ENCODE measurements around the gene GNG13. TPM values are rescaled to one million over a fixed set of nuclear protein-coding genes. Genes with fewer than 3 reads are reported as not detected.

GNG13 gene
- polyA plus RNA-seq, 6 donors from 2014 or later, result not detected

DNA sequence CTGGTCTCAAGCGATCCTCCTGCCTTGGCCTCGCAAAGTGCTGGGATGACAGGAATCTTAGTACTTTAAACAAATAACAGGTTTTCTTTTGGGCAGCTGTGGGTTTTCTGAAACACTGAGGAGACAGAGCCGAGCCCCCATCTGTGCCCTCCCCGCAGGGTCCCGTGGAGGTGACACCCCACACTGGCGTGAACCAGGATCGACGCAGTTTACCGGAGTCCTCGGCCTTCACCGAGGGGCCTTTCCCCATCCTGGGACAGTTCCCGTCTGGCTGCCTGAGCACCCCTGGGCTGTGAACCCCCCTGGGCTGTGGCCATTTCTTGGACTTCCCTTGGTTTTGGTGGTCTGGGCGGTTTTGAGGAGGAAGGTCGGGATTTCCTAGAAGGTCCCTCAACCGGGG, 15.3 kb upstream of the GNG13 start:
- peaks cover 0 to 7% of the 10 kb centered on the region in 2 donors for H3K36me3 Mint-ChIP-seq
- peaks cover 14 to 25% (median 16%) of the 10 kb centered on the region in 3 donors for H3K27me3 Mint-ChIP-seq
- H3K27ac Mint-ChIP-seq, result no peak overlapping the region
- H3K4me3 Mint-ChIP-seq, result no peak overlapping the region
- H3K9me3 Mint-ChIP-seq, result peaks cover 0 to 8% (median 4%) of the 10 kb centered on the region in 7 donors
- ATAC-seq (ENCODE audit: low read depth in 2 of 2) (no peak), DNase-seq (no peak)
- peaks cover 16 to 27% (median 16%) of the 10 kb centered on the region in 3 donors for H3K4me1 Mint-ChIP-seq

DNA sequence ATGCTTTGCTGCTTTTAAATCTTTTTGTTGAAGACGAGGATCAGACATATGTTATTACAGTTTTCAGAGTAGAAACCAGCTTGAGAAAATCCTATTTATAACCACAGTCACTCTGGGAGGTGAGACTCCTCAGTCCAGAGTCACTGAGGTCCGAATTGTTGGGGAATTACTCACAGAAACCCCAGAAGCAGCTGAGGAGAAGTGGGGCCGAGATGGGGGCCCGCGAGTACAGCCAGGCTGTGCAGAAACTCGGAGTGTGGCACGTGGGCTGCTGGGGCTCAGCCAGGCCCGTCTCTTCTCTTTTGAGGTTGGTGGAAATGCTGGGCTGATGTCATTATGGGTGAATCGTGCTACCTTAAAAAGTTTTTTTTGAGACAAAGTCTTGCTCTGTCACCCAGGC, 14.4 kb upstream of the GNG13 start:
- no peak for ATAC-seq (ENCODE audit: low read depth in 2 of 2)
- Mint-ChIP-seq H3K27me3 (peaks cover 13 to 29% (median 16%) of the 10 kb centered on the region in 3 donors), H3K4me3 (no peak overlapping the region), H3K27ac (no peak overlapping the region), H3K4me1 (peaks cover 13 to 18% (median 13%) of the 10 kb centered on the region in 3 donors), H3K9me3 (peaks cover 0 to 7% (median 1%) of the 10 kb centered on the region in 7 donors), H3K36me3 (peaks cover 0 to 7% of the 10 kb centered on the region in 2 donors)
- no peak for DNase-seq

DNA sequence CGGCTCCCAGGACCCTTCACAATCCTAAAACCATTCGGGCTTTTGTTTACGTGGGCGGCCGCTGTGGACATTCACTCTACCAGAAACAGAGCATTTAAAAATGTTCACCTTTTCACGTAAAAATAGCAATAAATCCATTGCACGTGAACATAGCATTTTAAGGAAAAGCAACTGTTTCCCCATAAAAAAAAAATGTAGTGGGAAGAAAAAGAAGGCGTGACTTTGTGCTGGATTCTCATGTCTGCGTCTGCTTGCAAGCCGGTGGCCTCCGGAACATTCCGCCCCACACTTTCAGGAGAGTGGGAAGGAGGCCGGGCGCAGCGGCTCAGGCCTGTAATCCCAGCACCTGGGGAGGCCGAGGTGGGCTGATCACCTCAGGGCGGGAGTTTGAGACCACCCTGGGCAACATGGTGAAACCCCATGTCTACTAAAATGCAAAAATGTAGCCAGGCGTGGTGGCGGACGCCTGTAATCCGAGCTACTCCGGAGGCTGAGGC, 13.4 kb upstream of the GNG13 start:
- Mint-ChIP-seq H3K4me1 (peaks cover 8 to 13% (median 11%) of the 10 kb centered on the region in 3 donors), H3K36me3 (peaks cover 0 to 7% of the 10 kb centered on the region in 2 donors), H3K9me3 (peaks cover 0 to 5% (median 0%) of the 10 kb centered on the region in 7 donors), H3K4me3 (peak overlapping the region in 2 of 8 donors; percentile 24 to 35), H3K27me3 (peaks cover 8 to 29% (median 16%) of the 10 kb centered on the region in 3 donors), H3K27ac (no peak overlapping the region)
- no peak for ATAC-seq (ENCODE audit: low read depth in 2 of 2)
- no peak for DNase-seq

DNA sequence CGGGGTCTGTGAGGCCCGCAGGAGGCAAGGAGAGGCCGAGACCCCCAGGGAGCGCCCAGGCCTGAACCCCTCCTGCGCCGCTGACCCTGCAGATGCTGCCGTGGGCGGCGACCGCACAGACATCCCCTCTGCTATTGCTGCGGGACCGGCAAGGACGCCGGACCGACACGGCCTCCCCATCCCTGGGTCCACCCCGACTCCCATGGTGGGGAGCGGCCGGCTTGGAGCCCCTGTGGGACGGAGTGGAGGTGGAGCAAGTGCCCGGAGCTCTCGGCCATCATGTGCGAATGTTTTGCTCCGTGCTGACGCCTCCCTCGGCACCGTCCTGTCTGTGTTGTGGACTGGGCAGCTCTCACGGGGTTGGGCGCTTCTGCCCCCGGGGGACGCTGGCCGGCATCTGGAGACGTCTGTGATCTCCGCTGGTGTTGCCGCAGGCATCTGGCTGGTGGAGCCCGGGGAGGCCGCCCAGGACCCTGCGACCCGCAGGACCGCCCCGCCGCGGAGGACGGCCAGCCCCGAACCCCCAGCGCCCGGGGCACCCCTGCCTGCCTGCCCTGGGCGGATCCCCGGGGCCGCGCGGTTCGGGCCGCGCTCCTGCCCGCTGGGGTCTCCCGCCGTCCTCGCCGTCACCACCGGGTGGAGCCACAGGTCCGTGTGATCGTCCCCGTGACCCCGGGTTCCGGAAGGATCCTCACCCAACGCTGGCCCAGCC, 12.8 kb upstream of the GNG13 start:
- H3K4me3 Mint-ChIP-seq, result peak overlapping the region in 3 of 8 donors; percentile 50 to 66 (median 56)
- peak; percentile 71 to 72 for ATAC-seq (ENCODE audit: low read depth in 2 of 2)
- H3K4me1 Mint-ChIP-seq, result peaks cover 12 to 18% (median 15%) of the 10 kb centered on the region in 3 donors
- no peak overlapping the region for H3K27ac Mint-ChIP-seq
- DNase-seq, result peak; percentile 24
- H3K27me3 Mint-ChIP-seq, result peaks cover 8 to 29% (median 16%) of the 10 kb centered on the region in 3 donors
- H3K36me3 Mint-ChIP-seq, result peaks cover 0 to 7% of the 10 kb centered on the region in 2 donors
- H3K9me3 Mint-ChIP-seq, result peaks cover 0 to 5% (median 0%) of the 10 kb centered on the region in 7 donors

DNA sequence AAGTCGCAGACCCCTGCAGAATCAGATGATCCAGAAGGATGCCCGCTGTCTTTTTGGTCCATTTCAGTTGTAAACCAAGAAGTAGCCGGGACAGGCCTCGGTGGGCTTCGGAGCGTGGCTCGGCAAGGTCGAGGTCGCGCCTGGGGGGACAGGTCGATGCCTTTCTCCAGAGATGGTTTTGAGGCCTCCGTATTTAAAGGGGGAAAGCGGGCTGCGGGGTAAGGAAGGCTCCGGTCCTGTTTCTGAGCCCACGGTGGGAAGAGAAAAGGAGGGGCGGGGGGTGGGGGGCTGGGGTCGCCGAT, 7.5 kb upstream of the GNG13 start:
- peaks cover 17 to 22% (median 21%) of the 10 kb centered on the region in 3 donors for H3K4me1 Mint-ChIP-seq
- H3K27ac Mint-ChIP-seq, result peak overlapping the region in 5 of 6 donors; percentile 93 to 98 (median 95)
- peaks cover 7 to 25% (median 13%) of the 10 kb centered on the region in 3 donors for H3K27me3 Mint-ChIP-seq
- H3K36me3 Mint-ChIP-seq, result peaks cover 0 to 7% of the 10 kb centered on the region in 2 donors
- peak in 1 of 2 donors; percentile 3 for ATAC-seq (ENCODE audit: low read depth in 2 of 2)
- H3K9me3 Mint-ChIP-seq, result peaks cover 0 to 5% (median 0%) of the 10 kb centered on the region in 7 donors
- DNase-seq, result no peak
- H3K4me3 Mint-ChIP-seq, result peak overlapping the region; percentile 90 to 99 (median 96)

DNA sequence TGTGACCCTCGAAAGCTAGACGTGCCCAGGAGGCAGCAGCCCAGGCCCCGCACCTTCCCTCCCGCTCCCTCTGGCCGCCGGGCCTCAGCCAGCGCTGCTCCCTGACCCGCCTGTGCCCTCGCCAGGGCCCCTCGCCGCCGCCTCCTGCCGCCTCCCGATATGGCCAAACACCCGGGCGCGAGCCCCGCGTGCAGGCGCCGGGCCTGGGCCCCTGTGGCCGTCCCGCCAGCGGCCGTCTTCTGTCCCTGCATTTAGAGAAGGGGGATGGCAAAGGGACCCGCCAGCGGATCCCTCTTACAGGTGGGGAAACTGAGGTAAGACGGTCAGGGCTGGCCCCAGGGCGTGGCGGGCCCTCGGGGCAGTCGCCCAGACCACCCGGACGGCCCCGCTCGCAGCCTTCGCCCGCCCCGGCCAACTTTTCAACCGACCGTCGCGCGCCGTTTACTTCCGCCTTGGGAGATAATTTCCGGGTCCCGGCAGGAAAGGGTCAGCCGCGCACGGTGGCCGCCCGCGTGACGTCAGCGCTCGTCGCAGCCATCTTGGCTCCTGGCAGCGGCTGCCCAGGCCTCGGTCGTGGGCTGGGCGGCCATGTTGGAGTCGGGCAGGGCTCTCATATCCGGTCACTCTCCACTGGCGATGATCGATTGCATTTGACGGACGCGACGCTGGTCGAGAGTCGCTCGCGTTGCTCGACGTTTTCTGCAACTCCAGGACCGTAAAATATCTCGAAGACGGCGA, 7.0 kb upstream of the GNG13 start:
- Mint-ChIP-seq H3K27me3 (peaks cover 3 to 20% (median 8%) of the 10 kb centered on the region in 3 donors), H3K36me3 (peaks cover 0 to 7% of the 10 kb centered on the region in 2 donors), H3K4me1 (peaks cover 13 to 19% (median 18%) of the 10 kb centered on the region in 3 donors), H3K4me3 (peak overlapping the region; percentile 90 to 99 (median 96)), H3K27ac (peak overlapping the region; percentile 93 to 98 (median 95)), H3K9me3 (peaks cover 0 to 5% (median 0%) of the 10 kb centered on the region in 7 donors)
- DNase-seq, result peak; percentile 75
- ATAC-seq (ENCODE audit: low read depth in 2 of 2), result peak; percentile 91 to 93

DNA sequence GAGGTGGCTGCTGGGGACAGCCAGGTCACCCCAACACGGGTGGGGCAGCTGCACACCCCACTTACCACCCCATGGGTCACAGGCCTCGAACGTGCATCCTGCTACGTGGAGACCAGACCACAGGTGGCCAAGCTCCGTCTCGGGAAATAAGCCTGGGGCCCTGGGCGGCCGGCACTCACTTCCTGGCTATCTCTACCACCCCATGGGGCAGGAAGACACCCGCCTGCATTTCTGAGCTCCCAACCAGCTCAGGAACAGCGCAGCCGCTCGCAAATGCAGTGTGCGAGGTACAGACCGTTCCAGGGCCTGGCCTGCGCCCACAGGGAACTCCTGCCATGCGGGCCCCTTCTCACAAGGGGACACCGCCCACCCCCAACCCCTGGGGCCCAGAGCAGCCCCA, 4.9 kb upstream of the GNG13 start:
- DNase-seq (no peak), ATAC-seq (ENCODE audit: low read depth in 2 of 2) (no peak)
- Mint-ChIP-seq H3K27me3 (peaks cover 0 to 19% (median 0%) of the 10 kb centered on the region in 3 donors), H3K36me3 (no peaks in the 10 kb centered on the region), H3K4me1 (peaks cover 10 to 19% (median 18%) of the 10 kb centered on the region in 3 donors), H3K27ac (no peak overlapping the region), H3K4me3 (peak overlapping the region in 2 of 8 donors; percentile 15 to 97), H3K9me3 (no peaks in the 10 kb centered on the region)

DNA sequence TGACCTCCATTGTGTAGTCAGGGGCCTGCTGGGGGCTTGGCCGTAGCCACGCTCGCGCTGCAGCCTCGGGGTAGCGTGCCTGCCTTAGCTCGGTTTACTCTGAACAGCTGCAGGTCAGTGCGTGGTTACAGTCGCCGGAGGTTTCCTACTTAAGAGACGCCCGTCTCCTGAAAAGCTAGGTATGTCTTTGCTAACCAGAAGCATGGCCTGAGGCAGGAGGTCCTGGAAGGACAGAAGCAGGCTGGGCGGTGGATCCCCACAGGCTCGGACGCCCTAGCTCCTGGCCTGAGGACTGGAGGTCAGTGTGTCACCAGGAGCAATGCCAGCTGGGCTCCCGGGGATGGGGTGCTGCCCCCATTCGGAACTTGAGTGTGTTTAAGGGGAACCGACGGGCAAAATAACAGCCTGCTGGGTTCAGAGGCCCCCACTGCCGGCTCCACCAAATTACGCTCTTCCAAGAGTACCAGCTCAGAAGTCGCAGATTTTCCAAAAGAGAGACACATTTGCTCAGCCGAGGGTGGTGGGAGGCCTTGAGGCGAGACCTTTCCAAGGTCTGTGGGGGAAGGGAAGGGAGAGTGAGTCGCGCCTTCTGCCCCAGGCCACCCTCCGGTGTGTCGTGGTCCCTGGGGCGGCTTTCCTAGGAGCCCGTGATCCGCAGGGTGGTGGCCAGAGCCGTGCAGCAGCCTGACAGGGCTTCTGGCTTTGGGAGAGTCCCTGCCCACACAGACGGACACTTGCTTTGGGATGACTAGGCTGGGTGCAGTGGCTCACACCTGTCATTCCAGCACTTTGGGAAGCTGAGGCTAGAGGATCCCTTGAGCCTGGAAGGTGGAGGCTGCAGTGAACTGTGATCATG, 3.9 kb upstream of the GNG13 start:
- ATAC-seq (ENCODE audit: low read depth in 2 of 2), result no peak
- no peaks in the 10 kb centered on the region for H3K9me3 Mint-ChIP-seq
- peaks cover 0 to 19% (median 0%) of the 10 kb centered on the region in 3 donors for H3K27me3 Mint-ChIP-seq
- H3K4me1 Mint-ChIP-seq, result peaks cover 10 to 17% (median 15%) of the 10 kb centered on the region in 3 donors
- peak overlapping the region in 1 of 6 donors; percentile 30 for H3K27ac Mint-ChIP-seq
- no peaks in the 10 kb centered on the region for H3K36me3 Mint-ChIP-seq
- DNase-seq, result no peak
- peak overlapping the region in 3 of 8 donors; percentile 9 to 62 (median 41) for H3K4me3 Mint-ChIP-seq

DNA sequence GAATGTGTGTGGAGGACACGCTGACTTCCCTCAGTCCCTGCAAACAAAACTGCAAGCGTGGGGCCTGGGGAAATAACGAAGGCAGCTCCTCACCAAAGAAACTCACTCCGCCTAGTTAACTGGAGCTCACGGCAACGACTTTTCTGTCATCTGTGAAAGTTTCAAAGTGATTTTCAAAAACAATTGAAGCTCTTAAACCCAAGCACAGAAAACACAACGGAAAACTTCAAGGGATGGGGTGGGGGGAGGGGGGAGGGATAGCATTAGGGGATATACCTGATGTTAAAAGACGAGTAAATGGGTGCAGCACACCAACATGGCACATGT, 3.2 kb upstream of the GNG13 start:
- Mint-ChIP-seq H3K36me3 (no peaks in the 10 kb centered on the region), H3K4me3 (no peak overlapping the region), H3K9me3 (no peaks in the 10 kb centered on the region), H3K4me1 (peaks cover 10 to 14% (median 11%) of the 10 kb centered on the region in 3 donors), H3K27me3 (peaks cover 0 to 24% (median 0%) of the 10 kb centered on the region in 3 donors), H3K27ac (no peak overlapping the region)
- ATAC-seq (ENCODE audit: low read depth in 2 of 2) (no peak), DNase-seq (no peak)

DNA sequence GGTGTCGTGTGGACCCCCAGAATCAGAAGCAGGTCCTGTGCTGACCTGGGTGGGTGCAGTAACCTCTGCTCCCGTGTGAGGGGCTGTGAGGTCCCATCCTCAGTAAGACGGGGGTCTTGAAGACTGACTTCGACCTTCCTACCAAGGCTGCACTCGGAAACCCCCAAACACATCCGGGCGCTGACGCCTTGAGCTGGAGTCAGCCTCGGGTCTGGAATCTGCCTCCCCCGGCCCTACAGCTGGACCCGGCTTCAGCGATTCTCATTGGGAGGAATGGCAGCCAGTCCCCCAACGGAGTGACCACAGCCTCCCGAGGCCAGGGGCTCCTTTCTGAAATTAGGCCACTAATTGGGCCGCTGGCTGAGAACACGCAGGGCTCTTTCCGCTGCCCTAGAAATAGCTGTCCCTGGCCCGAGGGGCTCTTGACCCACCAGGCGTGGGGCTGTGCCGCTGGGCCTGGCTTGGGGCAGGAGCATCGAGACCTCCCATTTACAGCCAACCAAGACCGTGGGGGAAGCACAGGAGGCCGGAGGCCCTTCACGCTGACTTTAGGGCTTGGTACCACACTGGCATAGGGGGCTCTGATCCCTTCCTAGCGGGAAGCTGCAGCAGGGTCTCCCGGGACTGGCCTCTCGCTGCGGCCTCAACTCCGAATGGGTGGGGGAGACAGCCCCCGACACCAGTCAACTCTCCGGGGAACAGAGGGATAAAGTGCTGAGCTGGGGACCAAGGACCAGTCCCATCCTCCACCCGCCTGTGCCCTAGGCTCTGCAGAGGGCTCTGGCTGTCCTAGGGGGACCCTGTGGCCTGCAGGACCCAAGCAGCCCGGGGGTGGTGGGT, 2.6 kb upstream of the GNG13 start:
- Mint-ChIP-seq H3K36me3 (peaks cover 0 to 2% of the 10 kb centered on the region in 2 donors), H3K27me3 (peaks cover 0 to 29% (median 1%) of the 10 kb centered on the region in 3 donors), H3K4me3 (no peak overlapping the region), H3K4me1 (peaks cover 5 to 8% (median 5%) of the 10 kb centered on the region in 3 donors), H3K9me3 (no peaks in the 10 kb centered on the region), H3K27ac (no peak overlapping the region)
- DNase-seq, result no peak
- no peak for ATAC-seq (ENCODE audit: low read depth in 2 of 2)

DNA sequence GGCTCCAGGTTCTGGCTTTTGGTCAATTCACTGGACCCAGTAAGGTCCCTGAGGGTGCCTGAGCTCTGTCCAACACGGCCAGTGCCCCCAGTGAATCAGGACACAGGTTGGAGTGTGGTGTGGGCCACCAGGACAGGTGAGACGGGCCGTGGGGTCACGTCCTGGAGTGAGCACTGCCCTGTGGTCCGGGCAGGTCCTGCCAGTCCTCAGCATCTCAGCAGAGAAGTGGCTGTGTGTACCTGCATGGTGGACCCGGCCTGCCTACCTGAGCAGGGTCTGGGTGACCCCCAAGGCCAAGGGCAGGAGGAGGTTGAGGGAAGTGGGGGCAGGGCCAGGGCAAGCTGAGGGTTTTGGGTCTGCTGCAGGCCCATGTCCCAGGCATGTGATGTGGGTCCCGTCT, 1.9 kb upstream of the GNG13 start:
- H3K27me3 Mint-ChIP-seq, result peaks cover 0 to 35% (median 8%) of the 10 kb centered on the region in 3 donors
- H3K4me3 Mint-ChIP-seq, result no peak overlapping the region
- ATAC-seq (ENCODE audit: low read depth in 2 of 2) (no peak), DNase-seq (no peak)
- H3K36me3 Mint-ChIP-seq, result peaks cover 0 to 8% of the 10 kb centered on the region in 2 donors
- peaks cover 0 to 4% (median 0%) of the 10 kb centered on the region in 3 donors for H3K4me1 Mint-ChIP-seq
- peaks cover 0 to 3% (median 0%) of the 10 kb centered on the region in 7 donors for H3K9me3 Mint-ChIP-seq
- no peak overlapping the region for H3K27ac Mint-ChIP-seq
